Measurements from ENCODE around the gene RHOD.

GRCh38 chr11:67073908-67074307 lies 17.3 kb downstream of the RHOD start:
- no peak for TF ChIP-seq EZH2 (IDR thresholded peaks at IDR 0.05)
- no peak for TF ChIP-seq POLR2AphosphoS5 (IDR thresholded peaks at IDR 0.05; ENCODE audit: borderline replicate concordance, low read depth, low read length)
